Anterior cingulate cortex (tissue), 58 donors: ENCODE results near the gene MIEN1.
"Not testable (repeated sequence)": the region's sequence is repeated elsewhere in the genome, so short reads cannot be mapped to it uniquely, and the experiment has no call there.

Source experiments
- DNase-seq, 58 donors: peaks; one replicate each; lab custom pipeline; 2025; lab: John Stamatoyannopoulos, UW

The MIEN1 gene

GRCh38 chr17:39701784-39702422, 28.4 kb downstream of the MIEN1 start:
- no peak for DNase-seq

GRCh38 chr17:39701012-39701783, 29.1 kb downstream of the MIEN1 start:
- DNase-seq = no peak

- no peak for DNase-seq
Observed at GRCh38 chr17:39700148-39700987, 30.0 kb downstream of the MIEN1 start.

- peak in 11 of 58 donors; percentile 1 to 42 (median 16) for DNase-seq
Observed at GRCh38 chr17:39699818-39700147, 30.5 kb downstream of the MIEN1 start, which contains the start of gene ERBB2. ERBB2 (plus strand) TSS chr17:39700064; CDS start chr17:39700239, 175 bp downstream.

GRCh38 chr17:39699157-39699817, 31.0 kb downstream of the MIEN1 start:
- DNase-seq = not testable (repeated sequence)

GRCh38 chr17:39697961-39698360, 32.4 kb downstream of the MIEN1 start:
- no peak for DNase-seq

GRCh38 chr17:39696731-39697130, 33.6 kb downstream of the MIEN1 start:
- DNase-seq = no peak

- DNase-seq = no peak
Observed at GRCh38 chr17:39695089-39695474, 35.2 kb downstream of the MIEN1 start.

- no peak for DNase-seq
Observed at GRCh38 chr17:39694593-39694992, 35.7 kb downstream of the MIEN1 start.

GRCh38 chr17:39688945-39689344, 41.4 kb downstream of the MIEN1 start:
- no peak for DNase-seq

- DNase-seq = no peak
Observed at GRCh38 chr17:39688475-39688835, 41.9 kb downstream of the MIEN1 start.

GRCh38 chr17:39687546-39688474, 42.5 kb downstream of the MIEN1 start, which contains the start of gene PGAP3:
PGAP3 (minus strand) TSS chr17:39688057; CDS start chr17:39688014, 43 bp downstream.
- DNase-seq = peak; percentile 26 to 96 (median 83)

- no peak for DNase-seq
Observed at GRCh38 chr17:39687101-39687545, 43.2 kb downstream of the MIEN1 start.

GRCh38 chr17:39684369-39685192, 45.8 kb downstream of the MIEN1 start:
- no peak for DNase-seq

GRCh38 chr17:39683295-39683939, 46.9 kb downstream of the MIEN1 start:
- no peak for DNase-seq

GRCh38 chr17:39679521-39680192, 50.7 kb downstream of the MIEN1 start:
- DNase-seq = no peak
